ENCODE results near the gene SPNS3.

Gene SPNS3

GRCh38 chr17:4433515-4434031, at the start of gene SPNS3:
Gene SPNS3, plus strand, starts transcription at chr17:4433940. Its CDS starts 28 bp downstream, at chr17:4433968.
- DNase-seq (ENCODE audit: low read depth in 3 of 3, low spot score in 1 of 3), result peak in 1 of 3 donors; percentile 7

- no peak for DNase-seq (ENCODE audit: low read depth in 3 of 3, low spot score in 1 of 3)
These were observed 47.3 kb upstream of the SPNS3 start for GRCh38 chr17:4386406-4386805.

GRCh38 chr17:4387137-4387536, 46.6 kb upstream of the SPNS3 start:
- DNase-seq (ENCODE audit: low read depth in 3 of 3, low spot score in 1 of 3), result no peak

- no peak for DNase-seq (ENCODE audit: low read depth in 3 of 3, low spot score in 1 of 3)
These were observed 44.7 kb upstream of the SPNS3 start for GRCh38 chr17:4389079-4389478.

GRCh38 chr17:4393806-4394205, 39.9 kb upstream of the SPNS3 start:
- DNase-seq (ENCODE audit: low read depth in 3 of 3, low spot score in 1 of 3), result no peak

GRCh38 chr17:4394208-4395110, 39.3 kb upstream of the SPNS3 start:
- no peak for DNase-seq (ENCODE audit: low read depth in 3 of 3, low spot score in 1 of 3)

GRCh38 chr17:4395111-4395478, 38.6 kb upstream of the SPNS3 start:
- no peak for DNase-seq (ENCODE audit: low read depth in 3 of 3, low spot score in 1 of 3)

- no peak for DNase-seq (ENCODE audit: low read depth in 3 of 3, low spot score in 1 of 3)
These were observed 35.9 kb upstream of the SPNS3 start for GRCh38 chr17:4397840-4398239.

GRCh38 chr17:4405038-4405669, 28.6 kb upstream of the SPNS3 start:
- no peak for DNase-seq (ENCODE audit: low read depth in 3 of 3, low spot score in 1 of 3)

- no peak for DNase-seq (ENCODE audit: low read depth in 3 of 3, low spot score in 1 of 3)
These were observed 28.0 kb upstream of the SPNS3 start for GRCh38 chr17:4405699-4406098.

- DNase-seq (ENCODE audit: low read depth in 3 of 3, low spot score in 1 of 3), result no peak
These were observed 27.4 kb upstream of the SPNS3 start for GRCh38 chr17:4406386-4406785.

- DNase-seq (ENCODE audit: low read depth in 3 of 3, low spot score in 1 of 3), result no peak
These were observed 26.5 kb upstream of the SPNS3 start for GRCh38 chr17:4407216-4407615.

- DNase-seq (ENCODE audit: low read depth in 3 of 3, low spot score in 1 of 3), result no peak
These were observed 25.9 kb upstream of the SPNS3 start for GRCh38 chr17:4407851-4408250.

GRCh38 chr17:4409659-4410058, 24.1 kb upstream of the SPNS3 start:
- no peak for DNase-seq (ENCODE audit: low read depth in 3 of 3, low spot score in 1 of 3)

- DNase-seq (ENCODE audit: low read depth in 3 of 3, low spot score in 1 of 3), result no peak
These were observed 22.5 kb upstream of the SPNS3 start for GRCh38 chr17:4411201-4411600.

GRCh38 chr17:4412933-4413831, 20.6 kb upstream of the SPNS3 start:
- DNase-seq (ENCODE audit: low read depth in 3 of 3, low spot score in 1 of 3), result peak; percentile 68 to 92 (median 75)

GRCh38 chr17:4417129-4417667, 16.5 kb upstream of the SPNS3 start:
- DNase-seq (ENCODE audit: low read depth in 3 of 3, low spot score in 1 of 3), result no peak

GRCh38 chr17:4420692-4421131, 13.0 kb upstream of the SPNS3 start:
- peak in 1 of 3 donors; percentile 18 for DNase-seq (ENCODE audit: low read depth in 3 of 3, low spot score in 1 of 3)

- DNase-seq (ENCODE audit: low read depth in 3 of 3, low spot score in 1 of 3), result no peak
These were observed 10.9 kb upstream of the SPNS3 start for GRCh38 chr17:4422864-4423263.

- no peak for DNase-seq (ENCODE audit: low read depth in 3 of 3, low spot score in 1 of 3)
These were observed 8.3 kb upstream of the SPNS3 start for GRCh38 chr17:4425398-4425797.
